ENCODE measurements around the gene DEFB132. TPM values are rescaled to one million over a fixed set of nuclear protein-coding genes. Genes with fewer than 3 reads are reported as not detected.

Gene DEFB132
- total and polyA plus RNA-seq, 2 of the 13 experiments (the other 11 are each of a cell fraction or from before 2014, with no cell fraction given), result not detected

GRCh38 chr20:309841-310644, 52.5 kb downstream of the DEFB132 start (continued):
- peak; percentile 76 for TF ChIP-seq SNAPC4 (CRISPR knock-in tag; IDR thresholded peaks at IDR 0.05)
- peak; percentile 62 for TF ChIP-seq ZNF142 (CRISPR knock-in tag; IDR thresholded peaks at IDR 0.05)
- TF ChIP-seq CCDC6 (CRISPR knock-in tag; IDR thresholded peaks at IDR 0.05), result no peak
- 0 out of 2 replicates have a peak, but pooled peaks have one; percentile 43 for TF ChIP-seq KMT2B (CRISPR knock-in tag; IDR thresholded peaks at IDR 0.05)
- no peak for TF ChIP-seq JARID2 (CRISPR knock-in tag; IDR thresholded peaks at IDR 0.05; ENCODE audit: insufficient replicate concordance)
- TF ChIP-seq ZNF253 (CRISPR knock-in tag; IDR thresholded peaks at IDR 0.05; ENCODE audit: borderline replicate concordance), result peak; percentile 74; the same call in 1 of the 2 replicates
- TF ChIP-seq ZFYVE20 (CRISPR knock-in tag; IDR thresholded peaks at IDR 0.05; ENCODE audit: borderline replicate concordance, low read depth), result no peak
- TF ChIP-seq, protein P1, sequence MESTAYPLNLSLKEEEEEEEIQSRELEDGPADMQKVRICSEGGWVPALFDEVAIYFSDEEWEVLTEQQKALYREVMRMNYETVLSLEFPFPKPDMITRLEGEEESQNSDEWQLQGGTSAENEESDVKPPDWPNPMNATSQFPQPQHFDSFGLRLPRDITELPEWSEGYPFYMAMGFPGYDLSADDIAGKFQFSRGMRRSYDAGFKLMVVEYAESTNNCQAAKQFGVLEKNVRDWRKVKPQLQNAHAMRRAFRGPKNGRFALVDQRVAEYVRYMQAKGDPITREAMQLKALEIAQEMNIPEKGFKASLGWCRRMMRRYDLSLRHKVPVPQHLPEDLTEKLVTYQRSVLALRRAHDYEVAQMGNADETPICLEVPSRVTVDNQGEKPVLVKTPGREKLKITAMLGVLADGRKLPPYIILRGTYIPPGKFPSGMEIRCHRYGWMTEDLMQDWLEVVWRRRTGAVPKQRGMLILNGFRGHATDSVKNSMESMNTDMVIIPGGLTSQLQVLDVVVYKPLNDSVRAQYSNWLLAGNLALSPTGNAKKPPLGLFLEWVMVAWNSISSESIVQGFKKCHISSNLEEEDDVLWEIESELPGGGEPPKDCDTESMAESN (CRISPR knock-in tag; conservative IDR thresholded peaks at IDR 0.05), result no peak
- TF ChIP-seq RELA (CRISPR knock-in tag; IDR thresholded peaks at IDR 0.05), result peak; percentile 74; the same call in 1 of the 2 replicates
- TF ChIP-seq NCOA2 (CRISPR knock-in tag; IDR thresholded peaks at IDR 0.05), result peak; percentile 49; the same call in 1 of the 2 replicates
- no peak for TF ChIP-seq PHF20 (CRISPR knock-in tag; IDR thresholded peaks at IDR 0.05)
- peak; percentile 59; the same call in 2 of the 3 replicates for TF ChIP-seq MXI1 (IDR thresholded peaks at IDR 0.05; ENCODE audit: borderline replicate concordance, low read depth, low read length)
- TF ChIP-seq STAT5B (CRISPR knock-in tag; IDR thresholded peaks at IDR 0.05), result no peak
- no peak for TF ChIP-seq TCF7L2 (IDR thresholded peaks at IDR 0.05; ENCODE audit: low read depth, low read length)
- peak; percentile 84 for TF ChIP-seq ZNF501 (CRISPR knock-in tag; IDR thresholded peaks at IDR 0.05)
- TF ChIP-seq BORCS8-MEF2B (CRISPR knock-in tag; IDR thresholded peaks at IDR 0.05), result peak; percentile 86

Measured in HepG2 (cell line).